Transverse colon (tissue), 4 donors: ENCODE results near the gene VENTX.

Experiments used
- EP300 ChIP-seq: sonication (generic); formaldehyde crosslinking; IDR thresholded peaks from one replicate; pipeline ENCODE4 v1.6.1; 2017; ENCODE audit warnings: antibody characterized with exemption, low read depth
- POLR2A ChIP-seq: fragments of 450-650 bp; IDR thresholded peaks from one replicate; pipeline ENCODE4 v1.6.1; 2016; ENCODE audit warnings: antibody characterized with exemption, mild to moderate bottlenecking, moderate library complexity
- POLR2AphosphoS5 ChIP-seq, 3 donors: sonication (generic); formaldehyde crosslinking; IDR thresholded peaks; one replicate each; pipeline ENCODE4 v1.6.1; 2016; ENCODE audit warnings: antibody characterized with exemption in 3 of 3
- TF ChIP-seq, protein P1 (sequence below), 5 experiments: fragments of 200-600 bp in 3 of 5; fragments of 450-650 bp in 2 of 5; sonication (generic) in 3 of 5; IDR thresholded peaks; 1 replicate in 2 of 5; 2 replicates in 3 of 5; pipeline ENCODE4 v1.5.1; 2016 to 2017; ENCODE audit warnings: antibody characterized with exemption in 5 of 5, inconsistent platforms in 3 of 5, mild to moderate bottlenecking in 2 of 5, moderate library complexity in 1 of 5

DNA sequence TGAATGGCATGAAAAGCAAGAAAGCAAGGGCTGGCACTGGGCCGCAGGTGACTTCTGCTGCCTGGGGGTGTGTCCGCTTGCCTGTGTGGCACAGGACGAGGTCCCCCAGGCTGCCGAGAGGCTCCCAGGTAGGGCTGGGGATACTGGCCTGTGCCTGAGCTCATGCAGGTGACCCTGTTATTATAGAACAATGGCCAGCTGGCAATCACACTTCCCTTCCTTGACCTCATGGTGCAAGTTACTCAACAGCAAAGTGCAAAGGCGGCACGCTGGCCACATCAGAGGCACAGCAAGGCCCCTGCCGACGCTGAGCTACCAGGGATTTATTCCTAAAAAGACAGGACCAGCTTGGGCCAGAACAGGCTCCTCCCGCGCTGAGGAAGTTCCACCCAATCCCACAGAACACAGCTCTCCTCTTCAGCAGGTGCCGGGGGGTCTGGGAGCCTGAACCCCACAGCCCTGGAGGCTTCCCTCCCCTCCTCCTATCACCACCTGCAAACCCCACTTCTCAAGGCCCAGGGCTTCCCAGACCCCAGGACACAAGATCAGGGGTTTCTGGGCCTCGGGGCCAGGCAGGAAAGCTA, 40.4 kb downstream of the VENTX start:
- no peak for TF ChIP-seq POLR2A
- TF ChIP-seq, protein P1, sequence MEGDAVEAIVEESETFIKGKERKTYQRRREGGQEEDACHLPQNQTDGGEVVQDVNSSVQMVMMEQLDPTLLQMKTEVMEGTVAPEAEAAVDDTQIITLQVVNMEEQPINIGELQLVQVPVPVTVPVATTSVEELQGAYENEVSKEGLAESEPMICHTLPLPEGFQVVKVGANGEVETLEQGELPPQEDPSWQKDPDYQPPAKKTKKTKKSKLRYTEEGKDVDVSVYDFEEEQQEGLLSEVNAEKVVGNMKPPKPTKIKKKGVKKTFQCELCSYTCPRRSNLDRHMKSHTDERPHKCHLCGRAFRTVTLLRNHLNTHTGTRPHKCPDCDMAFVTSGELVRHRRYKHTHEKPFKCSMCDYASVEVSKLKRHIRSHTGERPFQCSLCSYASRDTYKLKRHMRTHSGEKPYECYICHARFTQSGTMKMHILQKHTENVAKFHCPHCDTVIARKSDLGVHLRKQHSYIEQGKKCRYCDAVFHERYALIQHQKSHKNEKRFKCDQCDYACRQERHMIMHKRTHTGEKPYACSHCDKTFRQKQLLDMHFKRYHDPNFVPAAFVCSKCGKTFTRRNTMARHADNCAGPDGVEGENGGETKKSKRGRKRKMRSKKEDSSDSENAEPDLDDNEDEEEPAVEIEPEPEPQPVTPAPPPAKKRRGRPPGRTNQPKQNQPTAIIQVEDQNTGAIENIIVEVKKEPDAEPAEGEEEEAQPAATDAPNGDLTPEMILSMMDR (IDR thresholded peaks at IDR 0.05) = no peak
- no peak for TF ChIP-seq POLR2AphosphoS5 (IDR thresholded peaks at IDR 0.05)
- no peak for TF ChIP-seq EP300
